ENCODE data around the gene ARID5B. TPM values are rescaled to one million over a fixed set of nuclear protein-coding genes. Genes with fewer than 3 reads are reported as not detected.
A peak's percentile ranks its signal among the peaks of the same experiment; 100 is the strongest.

The ARID5B gene
- total and polyA plus RNA-seq, 2 of the 4 experiments (the other 2 are of a cell fraction), result 41.0 to 125 TPM

DNA sequence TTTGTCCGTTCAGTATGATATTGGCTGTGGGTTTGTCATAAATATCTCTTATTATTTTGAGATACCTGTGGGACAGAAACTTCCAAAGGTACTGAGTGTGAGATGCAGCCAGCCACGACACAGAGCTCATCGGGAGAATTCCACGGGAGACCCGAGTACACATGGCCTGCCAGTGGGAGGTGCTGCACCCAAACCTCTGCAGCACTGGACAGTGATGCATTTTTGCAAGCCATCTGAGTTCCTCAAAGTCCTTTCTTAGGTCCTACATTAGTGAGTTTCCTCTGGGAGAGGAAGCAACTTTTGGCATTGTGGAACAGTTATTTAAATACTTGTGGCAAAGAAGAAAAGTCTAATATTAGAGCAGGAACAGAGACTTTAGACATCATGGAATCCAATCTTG is 77.5 kb downstream of the ARID5B start:
- H4K20me1 ChIP-seq (ENCODE audit: insufficient read depth, low read length), result peaks cover 48% of the 10 kb centered on the region; the same call in 1 of the 2 replicates
- no peak overlapping the region for H4K5ac ChIP-seq (ENCODE audit: low read depth, low read length)
- H3K9me1 ChIP-seq (ENCODE audit: insufficient read depth, low read length), result peaks cover 6% of the 10 kb centered on the region
- H2BK15ac ChIP-seq (ENCODE audit: low read depth, low read length), result no peak overlapping the region
- H4K8ac ChIP-seq (ENCODE audit: low read depth in 2 of 2, low read length in 2 of 2), result no peak overlapping the region
- H3K18ac ChIP-seq (ENCODE audit: low read depth, low read length), result no peak overlapping the region
- TF ChIP-seq, protein P1, sequence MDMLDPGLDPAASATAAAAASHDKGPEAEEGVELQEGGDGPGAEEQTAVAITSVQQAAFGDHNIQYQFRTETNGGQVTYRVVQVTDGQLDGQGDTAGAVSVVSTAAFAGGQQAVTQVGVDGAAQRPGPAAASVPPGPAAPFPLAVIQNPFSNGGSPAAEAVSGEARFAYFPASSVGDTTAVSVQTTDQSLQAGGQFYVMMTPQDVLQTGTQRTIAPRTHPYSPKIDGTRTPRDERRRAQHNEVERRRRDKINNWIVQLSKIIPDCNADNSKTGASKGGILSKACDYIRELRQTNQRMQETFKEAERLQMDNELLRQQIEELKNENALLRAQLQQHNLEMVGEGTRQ (IDR thresholded peaks at IDR 0.05; ENCODE audit: low read depth, low read length), result no peak
- TF ChIP-seq RFX5 (IDR thresholded peaks at IDR 0.05; ENCODE audit: low read depth, low read length), result no peak
- H3K4ac ChIP-seq (ENCODE audit: low read depth, low read length), result no peak overlapping the region
- H3K4me2 ChIP-seq (ENCODE audit: low read depth, low read length), result no peak overlapping the region
- WGBS, 2 experiments (ENCODE audit: extremely low coverage in 2 of 2, insufficient read length in 1 of 2), result no CpG with 5 or more reads among the region's 5 CpGs
- H3K56ac ChIP-seq (ENCODE audit: extremely low read depth, insufficient read depth, low read length), result no peak overlapping the region
- CTCF ChIA-PET, result no interaction called here
- BruUV-seq (replicated peaks), result no TSS peak
- H2BK5ac ChIP-seq (ENCODE audit: low read depth, low read length, poor library complexity, severe bottlenecking), result no peak overlapping the region
- no peak overlapping the region for H3K27ac ChIP-seq (ENCODE audit: insufficient read depth, low read length)
- no peak overlapping the region for H2BK20ac ChIP-seq (ENCODE audit: low read depth, low read length)
- peaks cover 54 to 73% of the 10 kb centered on the region in 2 experiments for H3K79me1 ChIP-seq (ENCODE audit: low read depth in 1 of 2, low read length in 2 of 2)
- dilution Hi-C loops (cut with HindIII; ENCODE audit: low sequenced_read_pairs, unreplicated experiment), result no loop called here
- H3K14ac ChIP-seq (replicated peaks; ENCODE audit: low read depth, low read length), result 0 out of 2 replicates have a peak overlapping the region, but pooled peaks have one; percentile 20
- H3K4me3 ChIP-seq (ENCODE audit: insufficient read depth, low read depth, low read length), result no peak overlapping the region
- no peak overlapping the region for H2AK9ac ChIP-seq (replicated peaks; ENCODE audit: low read depth, low read length, poor library complexity)
- H2AFZ ChIP-seq (replicated peaks; ENCODE audit: low read length, poor library complexity), result no peak overlapping the region
- intact Hi-C loops (cut with micrococcal nuclease), result no loop called here
- no peak overlapping the region for H2BK120ac ChIP-seq (ENCODE audit: low read depth, low read length)
- no peak overlapping the region for H3K23ac ChIP-seq (ENCODE audit: low read depth, low read length)
- H3K36me3 ChIP-seq (ENCODE audit: control insufficient read depth, insufficient read depth, low read length), result peaks cover 11% of the 10 kb centered on the region
- no peak overlapping the region for H2AK5ac ChIP-seq (ENCODE audit: low read depth, low read length)
- ATAC-seq (ENCODE audit: low read depth), result no peak
- H3K9ac ChIP-seq (ENCODE audit: low read depth, low read length), result no peak overlapping the region
- no peaks in the 10 kb centered on the region for H3K9me3 ChIP-seq (ENCODE audit: control insufficient read depth, insufficient read depth, low read length)
- POLR2A ChIA-PET (ENCODE audit: unreplicated experiment), result no interaction called here
- in situ Hi-C loops (cut with MboI; ENCODE audit: low sequenced_read_pairs), result no loop called here
- peaks cover 5% of the 10 kb centered on the region for H3K4me1 ChIP-seq (ENCODE audit: control insufficient read depth, insufficient read depth, low read length)
- DNase-seq, result no peak
- no peaks in the 10 kb centered on the region for H3K27me3 ChIP-seq (ENCODE audit: control insufficient read depth, insufficient read depth, low read length)
- H4K91ac ChIP-seq (ENCODE audit: insufficient read depth, low read depth, low read length), result no peak overlapping the region
